Fibroblast of skin of scalp (primary cell): ENCODE results near the gene OSBPL7.
"Not testable (repeated sequence)": the region's sequence is repeated elsewhere in the genome, so short reads cannot be mapped to it uniquely, and the experiment has no call there.

Experiments
- DNase-seq: peaks from one replicate; pipeline ENCODE4 v3.0.0-alpha.2; 2013

Gene OSBPL7

GRCh38 chr17:47806026-47806912, 15.3 kb downstream of the OSBPL7 start:
- DNase-seq: no peak

GRCh38 chr17:47804461-47804860, 17.1 kb downstream of the OSBPL7 start:
- no peak for DNase-seq

GRCh38 chr17:47803751-47804150, 17.8 kb downstream of the OSBPL7 start:
- DNase-seq: no peak

- no peak for DNase-seq
These were observed 18.4 kb downstream of the OSBPL7 start for GRCh38 chr17:47803201-47803600.

- peak; percentile 11 for DNase-seq
These were observed 19.1 kb downstream of the OSBPL7 start for GRCh38 chr17:47802341-47803022.

GRCh38 chr17:47801906-47802305, 19.7 kb downstream of the OSBPL7 start:
- no peak for DNase-seq

GRCh38 chr17:47801176-47801765, 20.3 kb downstream of the OSBPL7 start:
- DNase-seq: no peak

GRCh38 chr17:47800686-47801085, 20.9 kb downstream of the OSBPL7 start:
- no peak for DNase-seq

GRCh38 chr17:47797797-47798196, 23.8 kb downstream of the OSBPL7 start:
- DNase-seq: no peak

GRCh38 chr17:47792979-47793378, 28.6 kb downstream of the OSBPL7 start:
- no peak for DNase-seq

- no peak for DNase-seq
These were observed 29.1 kb downstream of the OSBPL7 start for GRCh38 chr17:47792457-47792856.

GRCh38 chr17:47791025-47791424, 30.6 kb downstream of the OSBPL7 start:
- DNase-seq: no peak

- peak; percentile 36 for DNase-seq
These were observed 31.7 kb downstream of the OSBPL7 start for GRCh38 chr17:47789611-47790561.

- DNase-seq: peak; percentile 47
These were observed 36.0 kb downstream of the OSBPL7 start for GRCh38 chr17:47785538-47786123.

- no peak for DNase-seq
These were observed 40.2 kb downstream of the OSBPL7 start for GRCh38 chr17:47781397-47781796.

GRCh38 chr17:47778184-47778635, 43.4 kb downstream of the OSBPL7 start:
- no peak for DNase-seq

GRCh38 chr17:47776330-47777197, 45.0 kb downstream of the OSBPL7 start:
- peak; percentile 43 for DNase-seq

- no peak for DNase-seq
These were observed 46.5 kb downstream of the OSBPL7 start for GRCh38 chr17:47774987-47775580.

GRCh38 chr17:47774331-47774730, 47.3 kb downstream of the OSBPL7 start:
- no peak for DNase-seq

- not testable (repeated sequence) for DNase-seq
These were observed 47.9 kb downstream of the OSBPL7 start for GRCh38 chr17:47773649-47774048.
